H1 (cell line): Measurements from ENCODE around the gene TMEM120B. TPM values are rescaled to one million over a fixed set of nuclear protein-coding genes. Genes with fewer than 3 reads are reported as not detected.

Experiments
- BCL11A ChIP-seq, 2 experiments: IDR thresholded peaks; one replicate each; pipeline ENCODE4 v1.6.1; 2011; ENCODE audit warnings: low read depth in 2 of 2, low read length in 2 of 2, mild to moderate bottlenecking in 2 of 2
- NANOG ChIP-seq: IDR thresholded peaks from 2 replicates; pipeline ENCODE4 v1.6.1; 2011; ENCODE audit warnings: low read length, low read depth, mild to moderate bottlenecking, inconsistent platforms; ENCODE audit not compliant: insufficient read depth, poor library complexity, severe bottlenecking
- RFX5 ChIP-seq: IDR thresholded peaks from 2 replicates; pipeline ENCODE4 v1.6.1; 2011; ENCODE audit warnings: low read depth, low read length, improper control_type of control experiment, borderline replicate concordance
- polyA plus RNA-seq, 7 experiments: library from polyadenylated mRNA; depleted of rRNA in 3 of 7; stranded (reverse) in 5 of 7; unstranded in 2 of 7; fragments of >200 nt in 5 of 7; fragments of 200-250 nt in 2 of 7; gene quantifications; 1 replicate in 5 of 7; 2 replicates in 1 of 7; 4 replicates in 1 of 7; pipeline versions ENCODE4 v1.2.1 to v1.2.3, GENCODE V29; 2011 to 2013; ENCODE audit warnings: missing spikeins in 2 of 7, mixed read lengths in 2 of 7
- total RNA-seq: library from RNA; stranded (reverse); fragmentation: NEBNext Ultra II Directional; extraction: Animal tissue kit (Norgen Biotek cat#: 25700); gene quantifications from 2 replicates; pipeline ENCODE4 v1.2.1, GENCODE V29; 2021

TMEM120B gene
- total and polyA plus RNA-seq, 2 of the 8 experiments (the other 6 are each of a cell fraction or from before 2014, with no cell fraction given) = 22.0 to 29.1 TPM

GRCh38 chr12:121812320-121812871, 99.8 kb downstream of the TMEM120B start (continued):
- TF ChIP-seq BCL11A (IDR thresholded peaks at IDR 0.05; ENCODE audit: low read depth in 2 of 2, low read length in 2 of 2) (no peak), NANOG (no peak), RFX5 (no peak)
